Left renal pelvis (tissue), 4 donors: ENCODE measurements around the gene GABBR2. TPM values are rescaled to one million over a fixed set of nuclear protein-coding genes. Genes with fewer than 3 reads are reported as not detected.

Experiments used
- DNase-seq, 4 donors: peaks; one replicate each; pipeline ENCODE4 v3.0.0-alpha.2; 2013; ENCODE audit warnings: low read depth in 4 of 4, low spot score in 3 of 4
- polyA plus RNA-seq, 4 donors: library from polyadenylated mRNA; unstranded; fragments of 120-200 nt; gene quantifications; one replicate each; pipeline ENCODE4 v1.2.1, GENCODE V29; 2013; ENCODE audit not compliant: insufficient read length in 4 of 4

GABBR2 gene
- polyA plus RNA-seq, 4 donors = 4.0 to 14.3 (median 5.1) TPM

DNA sequence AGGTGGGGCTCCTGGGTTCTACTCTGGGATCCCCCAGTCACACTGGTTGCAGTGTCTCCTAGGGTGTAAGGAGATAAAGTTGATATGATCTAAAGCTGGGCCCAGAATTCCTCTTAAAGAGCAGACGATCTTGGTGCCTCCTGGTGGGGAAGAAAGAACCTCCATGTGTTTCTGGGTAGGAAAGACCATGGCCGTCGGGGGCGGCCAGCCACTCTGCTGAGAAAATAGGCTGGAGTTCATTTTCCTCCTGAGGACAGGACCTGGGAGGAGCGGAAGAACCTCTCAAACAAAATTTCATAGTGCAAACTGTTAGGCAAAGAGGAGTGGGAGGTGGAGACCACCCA is 289.5 kb downstream of the GABBR2 start:
- DNase-seq = no peak

DNA sequence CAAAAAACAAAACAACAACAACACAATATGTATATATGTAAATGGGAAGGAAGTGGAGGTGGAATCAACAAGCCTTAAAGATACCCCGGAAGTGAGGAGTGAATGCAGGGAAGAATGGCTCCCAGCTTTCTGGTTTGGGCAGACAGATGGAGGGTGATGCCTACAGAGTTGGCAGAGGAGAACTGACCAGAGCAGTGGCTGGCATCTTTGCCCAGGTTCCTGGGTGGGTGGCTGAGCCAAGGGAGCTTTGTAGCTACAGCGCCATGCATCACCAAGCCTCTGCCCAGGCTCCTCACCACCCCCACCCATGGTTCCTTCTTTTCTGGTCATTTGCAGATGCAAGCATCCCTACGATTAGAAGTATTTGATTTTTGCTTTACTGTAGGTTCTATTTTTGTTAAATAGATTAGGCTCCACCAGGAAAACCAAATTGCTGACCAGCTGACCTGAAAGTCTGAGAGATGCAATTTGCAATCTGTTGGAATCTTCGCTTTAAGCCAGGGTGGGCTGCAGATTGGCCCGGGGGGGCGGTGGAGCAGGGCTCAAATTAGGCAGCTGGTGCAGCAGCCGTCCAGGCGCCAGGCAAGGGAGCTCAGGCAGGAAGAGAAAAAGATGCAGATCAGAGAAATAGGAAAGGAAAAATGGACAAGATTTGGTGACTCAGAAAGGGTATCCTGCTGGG is 290.0 kb downstream of the GABBR2 start:
- no peak for DNase-seq

DNA sequence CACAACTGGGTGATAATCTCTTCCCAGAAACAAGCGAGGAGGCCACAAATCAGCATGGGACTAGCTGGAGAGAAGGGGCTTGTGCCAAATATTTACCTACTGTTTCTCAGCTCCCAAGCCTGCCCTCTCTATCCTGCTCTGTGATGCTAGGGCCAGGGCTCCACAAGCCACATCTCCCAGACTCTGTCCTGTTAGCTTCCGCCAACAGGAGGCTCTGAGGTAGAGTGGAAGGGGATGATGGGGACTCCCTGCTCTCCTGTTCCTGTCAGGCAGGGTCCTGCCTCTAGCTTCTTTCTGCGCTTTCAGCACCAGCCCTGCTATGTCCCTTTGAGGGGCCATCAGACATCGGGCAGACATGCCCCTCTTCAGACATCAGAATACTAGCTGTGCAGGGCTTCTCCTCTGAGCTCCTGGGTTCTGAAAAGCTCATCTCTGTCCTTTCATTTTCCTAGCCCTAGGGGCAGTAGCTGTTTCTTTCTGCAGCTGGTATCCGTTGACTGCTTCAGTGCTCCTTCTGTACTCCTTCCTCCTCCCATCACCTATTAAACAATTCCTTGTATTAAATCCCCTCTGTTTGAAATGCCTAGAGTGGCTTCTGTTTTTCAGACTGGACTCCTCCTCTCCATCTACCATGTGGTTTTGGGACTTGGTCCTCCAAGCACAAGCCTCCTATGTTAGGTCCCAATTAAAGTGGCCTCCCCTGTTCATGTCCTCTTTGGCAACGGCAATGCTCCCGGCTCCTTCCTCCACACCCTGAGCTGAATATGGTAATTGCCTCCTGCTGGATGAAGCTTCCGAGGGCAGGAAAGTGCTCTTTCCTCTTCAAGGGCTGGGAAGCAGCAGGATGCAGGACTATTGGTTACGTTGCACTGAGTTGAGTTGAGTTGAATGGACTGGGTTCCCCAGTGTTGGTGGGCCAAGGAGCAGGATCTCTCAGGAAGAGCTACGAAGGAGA is 292.2 kb downstream of the GABBR2 start:
- no peak for DNase-seq

DNA sequence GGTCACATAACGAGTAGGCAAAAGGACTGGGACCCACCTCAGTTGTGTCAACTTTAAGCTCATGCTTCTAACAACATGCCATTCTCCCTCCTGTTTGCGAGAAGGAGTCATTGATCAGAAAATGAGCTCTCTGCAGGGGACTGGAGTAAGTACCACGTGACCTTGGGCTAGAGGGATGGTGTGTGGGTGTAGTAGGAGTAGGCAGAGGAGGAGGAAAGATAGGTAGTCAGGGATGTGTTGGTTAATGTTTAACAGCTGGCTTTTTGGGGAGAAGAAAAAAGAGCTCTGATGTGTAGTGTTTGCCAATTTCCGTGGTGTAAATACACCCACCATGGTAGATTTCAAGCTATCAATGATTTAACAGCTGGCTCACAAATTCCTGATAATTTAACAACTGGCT is 293.0 kb downstream of the GABBR2 start:
- DNase-seq = no peak

DNA sequence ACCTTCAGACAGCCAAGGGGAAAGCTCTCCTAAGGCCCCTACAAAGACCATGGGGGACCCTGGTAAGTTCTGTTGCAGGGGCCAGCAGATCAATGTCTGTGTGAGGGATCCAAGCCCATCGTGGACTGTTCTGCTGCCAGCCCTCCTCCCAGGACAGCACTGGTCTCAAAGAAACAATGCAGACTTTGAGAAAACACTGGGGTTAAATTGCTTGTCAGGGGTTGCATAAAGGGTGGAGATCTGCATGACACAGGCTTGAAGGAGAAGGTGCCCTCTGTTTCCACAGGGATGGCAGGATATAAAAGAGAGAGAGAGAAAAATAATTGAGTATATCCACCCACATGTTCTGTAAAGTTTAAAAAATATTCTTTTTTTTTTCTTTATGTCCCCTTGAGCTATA is 295.7 kb downstream of the GABBR2 start:
- no peak for DNase-seq

DNA sequence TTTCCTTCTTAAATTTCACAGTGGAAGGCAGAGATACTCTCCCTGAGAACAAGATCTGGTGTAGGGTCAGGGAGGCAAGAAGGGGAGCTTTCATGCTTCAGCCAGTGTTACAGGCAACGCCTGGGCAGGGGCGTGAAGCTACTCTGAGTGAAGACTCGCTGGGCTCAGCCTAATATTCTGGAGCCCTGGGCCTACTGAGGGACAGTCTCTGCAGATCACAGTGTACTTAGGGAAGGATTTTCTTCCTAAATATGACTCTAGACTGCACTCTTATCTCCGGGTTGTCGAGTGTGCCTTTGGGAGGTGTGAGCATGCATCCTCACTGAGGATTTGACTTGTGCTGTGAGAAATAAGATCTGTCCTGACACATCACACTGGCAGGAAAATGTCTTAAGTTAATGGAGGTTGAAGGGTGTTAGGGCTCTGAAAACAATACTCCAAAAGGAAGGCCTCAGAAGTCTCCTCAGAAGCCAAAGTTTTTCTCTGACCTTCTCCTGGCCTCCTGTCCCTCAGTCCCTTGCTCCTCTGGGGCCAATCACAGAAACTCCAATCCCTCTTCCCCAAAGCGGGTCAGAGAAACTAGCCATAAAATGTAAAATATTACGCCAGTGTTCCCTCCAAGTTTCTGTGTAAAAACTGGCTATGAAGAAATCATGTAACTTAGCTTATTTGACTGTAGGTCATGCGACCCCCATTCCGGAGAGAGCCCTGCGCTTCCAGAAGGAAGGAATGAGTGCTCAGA is 296.5 kb downstream of the GABBR2 start:
- DNase-seq = peak; percentile 29 to 46 (median 38)

DNA sequence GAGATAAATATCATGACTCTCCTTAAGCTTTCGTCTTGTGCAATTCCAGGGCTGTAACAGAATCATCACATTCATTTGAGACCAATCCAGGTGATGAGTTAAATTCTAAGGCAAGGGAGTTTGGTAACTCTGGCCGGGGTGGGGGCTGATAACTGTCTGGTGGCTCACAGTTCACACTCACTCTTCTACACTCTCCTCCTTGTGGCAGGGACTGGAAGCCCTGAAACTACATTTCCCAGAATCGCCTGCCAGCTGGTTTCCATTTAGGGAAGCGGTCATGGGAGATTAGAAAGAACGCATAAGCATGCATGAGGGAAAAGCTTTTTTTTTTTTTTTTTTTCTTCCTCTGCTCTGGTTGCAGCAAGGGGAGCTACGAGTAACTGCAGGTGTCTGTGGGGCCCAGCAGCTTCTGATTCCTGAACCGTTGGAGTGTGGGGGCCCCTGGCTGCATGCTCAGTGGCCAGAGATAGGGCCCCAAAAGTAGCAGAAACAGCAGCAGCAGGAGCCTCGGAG is 298.5 kb downstream of the GABBR2 start:
- DNase-seq = peak; percentile 27 to 75 (median 50)

DNA sequence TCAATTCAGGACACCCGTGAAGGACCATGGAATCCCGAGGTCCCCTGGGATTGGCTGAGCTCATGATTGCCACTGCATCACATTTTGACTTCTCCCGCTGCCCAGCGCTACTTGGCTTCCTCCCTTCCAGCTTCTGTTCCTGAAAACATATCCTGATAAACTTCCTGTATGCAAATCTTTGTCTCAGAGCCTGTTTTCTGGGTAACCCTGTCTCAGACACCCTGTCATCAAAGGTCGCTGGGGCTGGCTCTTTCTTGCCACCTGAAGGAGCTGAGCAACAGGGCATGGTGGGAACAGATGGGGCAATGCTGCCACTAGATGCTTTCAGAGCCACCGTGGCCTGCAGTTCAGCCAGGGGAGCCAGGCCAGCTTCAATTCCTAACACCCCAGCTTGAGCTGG is 299.0 kb downstream of the GABBR2 start:
- no peak for DNase-seq

DNA sequence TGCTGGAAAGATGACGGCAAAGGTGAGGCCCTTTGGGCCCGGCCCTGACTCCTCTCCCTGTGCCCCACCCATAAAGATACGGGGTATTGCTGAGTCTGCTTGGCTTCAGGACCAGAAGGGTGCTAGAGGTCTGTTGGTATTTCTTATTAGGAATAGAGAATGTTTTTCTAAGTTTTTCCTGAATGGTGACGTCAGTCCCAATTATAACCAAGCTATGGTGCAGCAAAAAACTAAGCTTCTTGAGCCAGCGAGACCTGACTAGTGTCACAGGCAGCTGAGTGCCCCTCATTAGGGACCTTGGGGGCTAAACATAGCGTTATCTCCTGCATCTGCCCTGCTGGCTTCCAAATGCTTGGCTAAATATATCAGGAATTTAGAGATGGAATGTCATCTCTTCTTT is 302.3 kb downstream of the GABBR2 start:
- DNase-seq = no peak

DNA sequence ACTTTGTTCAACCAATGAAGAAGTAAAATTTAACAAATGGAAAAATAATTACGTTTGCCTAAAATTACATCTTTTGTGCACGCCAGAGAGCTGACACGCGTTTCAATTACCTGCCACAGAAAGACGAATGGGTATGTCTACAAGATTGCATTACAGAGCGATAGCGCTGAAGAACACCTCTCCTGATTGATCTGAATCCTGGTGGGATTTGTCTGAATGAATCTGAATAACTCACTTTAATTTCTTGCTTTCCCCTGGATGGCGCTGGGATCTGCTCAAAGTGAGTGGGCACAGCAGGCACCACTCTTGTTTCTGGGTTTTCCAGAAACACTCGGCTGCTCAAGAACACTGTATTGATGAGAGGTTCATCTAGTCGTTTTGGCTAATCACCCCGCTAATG is 304.5 kb downstream of the GABBR2 start:
- DNase-seq = no peak

DNA sequence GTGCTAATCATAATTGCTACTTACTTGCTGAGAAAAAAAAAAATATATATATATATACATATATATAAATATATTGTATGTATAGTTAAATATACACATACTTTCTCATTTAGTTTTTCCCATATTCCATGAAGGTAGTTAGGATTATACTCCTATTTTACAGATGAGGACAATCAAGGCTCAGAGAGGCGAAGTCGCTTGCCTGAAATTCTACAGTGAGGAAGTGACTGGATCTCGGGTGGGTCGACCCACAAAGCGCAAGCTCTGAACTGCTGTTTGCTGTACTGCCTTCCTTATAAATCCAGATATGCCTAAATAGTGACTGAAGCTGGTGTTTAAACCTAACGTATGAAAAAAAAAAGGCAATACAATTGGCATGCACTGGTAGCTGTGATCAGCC is 305.0 kb downstream of the GABBR2 start:
- DNase-seq = no peak

DNA sequence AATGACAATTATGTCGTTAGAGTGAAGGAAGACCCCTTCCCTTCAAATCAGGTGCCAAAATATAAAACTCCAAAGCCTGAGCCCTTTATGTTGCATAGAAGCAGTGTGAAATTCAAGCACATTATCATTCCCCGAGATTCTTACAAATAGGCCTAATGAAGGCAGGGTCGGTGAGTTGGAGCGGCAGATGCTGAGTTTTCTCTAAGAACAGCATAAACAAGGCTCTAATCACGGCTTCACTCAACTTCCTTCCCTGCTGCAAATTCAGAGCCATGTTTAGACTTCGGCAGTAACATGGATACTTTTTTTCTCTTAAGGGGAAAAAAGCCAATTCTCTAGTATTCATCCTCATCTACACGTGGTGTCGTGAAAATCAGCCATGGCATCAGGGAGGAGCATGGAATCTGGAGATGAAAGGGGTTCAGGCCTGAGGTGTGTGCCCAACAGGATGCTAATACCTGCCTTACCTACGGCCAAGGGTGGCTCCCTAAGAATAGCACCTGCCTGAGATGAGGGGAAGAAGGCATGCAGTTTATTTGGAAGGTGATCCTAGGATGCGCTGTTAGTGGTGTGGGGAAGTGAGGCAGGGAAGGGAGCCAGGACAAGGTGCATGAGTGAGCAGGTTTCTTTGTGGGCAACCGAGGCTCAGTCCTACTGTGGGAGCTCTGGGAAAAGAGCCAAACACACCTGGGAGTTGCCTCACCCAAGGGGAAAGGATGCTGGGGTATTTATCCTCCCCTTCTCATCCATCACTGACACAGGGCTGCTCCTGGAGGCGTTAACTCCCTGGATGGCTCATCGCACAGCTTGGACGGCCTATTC is 306.5 kb downstream of the GABBR2 start:
- no peak for DNase-seq

DNA sequence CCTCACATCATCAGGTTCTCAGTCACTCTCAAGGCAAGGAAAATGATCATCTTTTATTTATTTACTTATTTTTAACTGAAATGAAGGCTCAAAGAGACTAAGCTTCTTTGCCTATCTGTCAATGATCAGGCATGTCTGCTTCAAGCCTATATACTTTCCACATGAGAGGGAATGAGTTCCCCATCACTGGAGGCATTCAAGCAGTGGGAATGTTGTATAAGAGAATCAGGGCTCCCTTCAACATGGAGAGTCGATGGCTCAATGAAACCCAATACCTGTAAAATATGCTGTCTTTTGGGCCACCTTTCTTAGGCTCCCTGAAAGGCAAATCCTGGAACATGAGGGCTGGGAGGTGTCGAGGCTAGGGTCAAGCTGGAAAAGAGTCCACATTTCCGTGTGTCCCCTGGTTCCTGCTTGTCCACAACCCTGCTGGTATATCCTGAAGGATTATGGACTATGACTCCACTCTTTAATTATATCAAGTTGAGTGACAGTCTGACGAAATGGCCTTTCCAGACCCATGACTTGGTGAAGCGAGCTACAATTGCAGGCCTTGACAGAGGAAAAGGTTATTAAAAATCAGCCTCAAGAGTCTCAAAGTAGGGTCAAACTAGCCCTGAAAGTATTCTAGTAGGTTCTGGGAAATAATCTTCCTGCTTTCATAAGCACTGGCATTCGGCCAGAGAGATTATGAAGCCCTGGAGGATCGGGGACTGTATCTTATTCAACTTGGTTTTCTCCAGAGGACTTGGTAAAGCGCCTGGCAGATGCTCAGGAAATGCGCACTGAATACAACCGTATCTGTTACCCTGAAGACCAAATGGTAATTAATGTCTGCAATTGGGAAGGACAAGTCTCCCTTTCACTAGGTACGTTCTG is 307.4 kb downstream of the GABBR2 start:
- DNase-seq = no peak

DNA sequence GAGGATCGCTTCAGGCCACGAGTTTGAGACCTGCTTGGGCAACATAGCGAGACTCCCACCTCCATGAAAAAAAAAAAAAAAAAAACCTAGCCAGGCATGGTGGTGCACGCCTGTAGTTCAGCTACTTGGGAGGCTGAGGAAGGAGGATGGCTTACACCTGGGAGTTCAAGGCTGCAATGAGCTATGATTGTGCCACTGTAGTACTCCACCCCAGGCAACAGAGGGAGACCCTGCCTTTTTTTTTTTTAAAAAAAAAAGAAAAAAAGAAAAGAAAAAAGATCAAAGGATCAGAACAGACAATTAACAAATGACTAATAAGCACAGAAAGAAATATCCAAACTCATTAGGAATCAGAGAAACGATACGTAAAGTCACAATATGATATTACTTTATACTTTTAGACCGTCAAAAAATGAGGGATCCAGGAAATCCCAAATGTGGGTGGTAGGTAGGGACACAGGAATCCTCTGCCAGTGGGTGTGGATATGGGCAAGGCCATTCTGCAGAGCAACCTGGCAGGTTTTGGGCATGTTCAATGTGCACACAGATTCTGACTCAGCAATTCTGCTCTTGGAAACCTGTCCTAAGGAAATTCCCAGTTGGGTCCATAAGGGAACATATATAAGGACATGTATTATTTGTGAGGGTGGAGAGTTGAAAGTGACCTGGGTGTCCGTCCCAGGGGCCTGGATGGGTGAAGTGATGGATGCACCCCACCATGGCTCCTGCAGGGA is 308.6 kb downstream of the GABBR2 start:
- no peak for DNase-seq

DNA sequence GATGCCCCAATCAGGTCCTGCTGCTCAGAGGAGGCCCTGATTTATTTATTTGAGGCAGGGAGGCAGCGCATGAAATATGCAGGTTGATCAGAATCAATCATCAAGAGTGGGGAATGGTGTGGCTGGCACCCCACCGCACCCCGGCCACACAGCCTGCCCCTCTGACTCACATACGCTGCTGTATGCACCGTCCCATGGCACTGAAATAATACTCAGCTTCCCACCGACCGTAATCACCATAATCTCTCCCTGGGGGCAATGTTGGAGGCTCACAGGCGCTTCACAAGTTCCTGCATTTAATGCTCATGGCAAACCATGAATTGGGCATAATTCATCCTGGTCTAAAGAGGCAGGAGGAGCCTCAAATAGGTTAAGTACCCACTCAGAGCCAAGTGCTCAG is 312.1 kb downstream of the GABBR2 start:
- DNase-seq = no peak

DNA sequence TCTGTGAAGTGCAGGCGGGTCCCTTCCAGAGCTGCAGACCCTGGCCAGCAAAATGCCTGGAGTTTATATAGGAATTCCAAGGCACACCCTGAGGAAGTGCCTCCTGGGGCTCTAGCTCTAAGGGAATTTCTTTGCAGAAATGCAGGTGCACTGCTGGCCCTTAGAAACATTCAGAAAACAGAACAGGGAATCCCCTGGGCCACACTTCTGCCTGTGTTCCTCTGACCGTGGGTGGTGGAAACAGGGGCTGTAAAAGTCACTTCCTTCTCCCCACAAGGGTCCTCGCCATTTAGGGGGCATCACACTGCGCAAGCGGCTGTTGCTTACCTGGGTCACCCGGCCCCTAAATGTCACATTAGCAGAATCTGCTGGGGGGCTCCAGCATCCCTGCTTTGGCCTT is 312.5 kb downstream of the GABBR2 start:
- DNase-seq = no peak

DNA sequence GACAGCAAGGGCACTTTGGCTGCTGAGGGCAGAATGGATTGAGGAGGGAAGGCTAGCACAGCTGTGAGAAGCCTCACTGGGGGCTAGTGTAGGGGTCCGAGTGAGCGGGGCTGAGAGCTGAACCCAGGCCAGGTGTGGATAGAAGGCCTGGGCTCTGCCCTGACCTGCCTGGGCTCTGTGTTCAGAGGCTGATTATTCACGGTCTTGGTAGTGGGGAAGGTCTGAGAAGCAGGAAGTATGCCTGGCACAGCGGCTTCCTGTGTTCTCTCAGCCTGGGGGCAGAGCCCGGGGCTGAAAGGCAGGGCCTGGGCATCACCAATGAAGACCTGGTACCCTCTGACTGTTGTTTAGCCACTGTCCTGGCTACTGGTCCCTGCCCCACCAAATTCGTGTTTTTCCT is 316.9 kb downstream of the GABBR2 start:
- no peak for DNase-seq

DNA sequence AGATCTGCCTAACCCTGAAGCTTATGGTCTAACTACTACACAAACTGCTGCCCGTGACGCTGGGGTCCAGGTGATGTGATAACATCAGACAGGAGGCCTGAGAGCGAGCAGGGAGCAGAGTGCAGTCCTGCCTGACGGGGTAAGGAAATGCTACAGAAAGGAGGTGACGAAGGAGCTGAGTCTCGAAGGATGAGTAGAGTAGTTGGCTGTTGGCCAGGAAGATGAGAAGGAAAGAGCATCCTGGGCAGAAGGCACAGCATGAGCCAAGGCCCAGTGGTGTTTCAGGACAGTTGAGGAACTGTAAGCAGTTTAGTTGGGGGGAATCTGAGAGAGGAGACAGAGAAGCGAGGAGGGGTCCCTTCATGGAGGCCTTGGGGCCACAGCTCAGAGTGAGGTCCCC is 317.3 kb downstream of the GABBR2 start:
- DNase-seq = no peak

DNA sequence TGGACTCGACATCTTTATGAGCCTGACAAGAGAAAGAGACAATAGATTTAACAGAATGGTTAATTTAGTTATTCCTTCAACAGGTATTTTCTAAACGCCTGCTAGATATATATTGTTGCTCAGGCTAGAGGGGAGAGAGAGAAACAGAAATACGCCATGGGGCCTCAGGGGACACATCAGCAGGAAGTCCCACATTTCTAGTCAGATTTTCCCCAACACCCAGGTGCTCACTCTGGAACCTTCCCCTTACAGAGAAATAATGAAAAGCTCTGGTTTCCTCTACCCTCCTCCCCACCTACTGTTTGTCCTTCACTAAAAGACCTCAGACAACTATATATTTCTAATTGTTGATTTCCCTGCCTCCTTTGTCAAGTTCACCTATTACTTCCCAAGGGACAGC is 323.0 kb downstream of the GABBR2 start:
- no peak for DNase-seq
